Hepatocyte (in vitro differentiated cells): Measurements from ENCODE around the gene MLPH. TPM values are rescaled to one million over a fixed set of nuclear protein-coding genes. Genes with fewer than 3 reads are reported as not detected.

Experiments
- DNase-seq: peaks from one replicate; pipeline ENCODE4 v3.0.0-alpha.2; 2016; ENCODE audit warnings: low spot score
- H2AFZ ChIP-seq: fragments of 200-600 bp; sonication (generic); 2 replicates; pipeline ENCODE4 v1.6.0; 2016; ENCODE audit warnings: antibody characterized with exemption, mild to moderate bottlenecking
- H3K27ac ChIP-seq: fragments of 200-600 bp; sonication (generic); 2 replicates; pipeline ENCODE4 v1.5.1; 2016; ENCODE audit warnings: mild to moderate bottlenecking
- H3K27me3 ChIP-seq: fragments of 200-600 bp; sonication (generic); 2 replicates; pipeline ENCODE4 v1.6.1; 2016
- H3K36me3 ChIP-seq: fragments of 200-600 bp; sonication (generic); replicated peaks from 2 replicates; pipeline ENCODE4 v1.5.1; 2016; ENCODE audit warnings: low read depth; ENCODE audit not compliant: insufficient read depth
- H3K4me1 ChIP-seq: fragments of 200-600 bp; sonication (generic); 2 replicates; pipeline ENCODE4 v1.5.1; 2016; ENCODE audit warnings: mild to moderate bottlenecking, moderate library complexity; ENCODE audit not compliant: insufficient read depth
- H3K4me2 ChIP-seq: fragments of 200-600 bp; sonication (generic); 2 replicates; pipeline ENCODE4 v1.6.0; 2016
- H3K4me3 ChIP-seq: fragments of 200-600 bp; sonication (generic); 2 replicates; pipeline ENCODE4 v1.5.1; 2016; ENCODE audit warnings: mild to moderate bottlenecking
- H3K79me2 ChIP-seq: fragments of 200-600 bp; sonication (generic); 2 replicates; pipeline ENCODE4 v1.6.0; 2017; ENCODE audit warnings: mild to moderate bottlenecking
- H3K9me2 ChIP-seq: fragments of 200-600 bp; sonication (generic); replicated peaks from 2 replicates; pipeline ENCODE4 v1.6.0; 2017; ENCODE audit warnings: mild to moderate bottlenecking; ENCODE audit not compliant: insufficient read depth
- H3K9me3 ChIP-seq: fragments of 200-600 bp; sonication (generic); 2 replicates; pipeline ENCODE4 v1.5.1; 2016; ENCODE audit warnings: low read depth, mild to moderate bottlenecking
- H4K20me1 ChIP-seq: fragments of 200-600 bp; sonication (generic); 2 replicates; pipeline ENCODE4 v1.6.0; 2016; ENCODE audit warnings: mild to moderate bottlenecking; ENCODE audit not compliant: insufficient read depth, poor library complexity, severe bottlenecking
- EZH2 ChIP-seq: fragments of 200-600 bp; sonication (generic); IDR thresholded peaks from 2 replicates; pipeline ENCODE4 v1.6.1; 2016; ENCODE audit warnings: antibody characterized with exemption, mild to moderate bottlenecking, borderline replicate concordance
- EZH2phosphoT487 ChIP-seq: fragments of 200-600 bp; sonication (generic); IDR thresholded peaks from one replicate; pipeline ENCODE4 v1.6.1; 2018; ENCODE audit warnings: antibody characterized with exemption, mild to moderate bottlenecking, low read depth, moderate library complexity; ENCODE audit not compliant: unreplicated experiment, severe bottlenecking
- WGBS: methylation state at CpG from one replicate; pipeline ENCODE4 v1.1.6; 2016; ENCODE audit warnings: low lambda C conversion rate; ENCODE audit errors: missing lambda C conversion rate; 5-methylcytosine and 5-hydroxymethylcytosine counted together
- polyA plus RNA-seq: library from polyadenylated mRNA; unstranded; fragments of >200 nt; fragmentation: Nextera tagmentation; extraction: Ambion mirVana; gene quantifications from 2 replicates; pipeline ENCODE4 v1.2.1, GENCODE V29; 2016
- total RNA-seq: library from RNA; depleted of rRNA; stranded (reverse); fragments of >200 nt; gene quantifications from 2 replicates; pipeline ENCODE4 v1.2.3, GENCODE V29; 2014
- TF ChIP-seq, protein P1 (sequence below): fragments of 200-600 bp; sonication (generic); IDR thresholded peaks from 2 replicates; pipeline ENCODE4 v1.5.1; 2016; ENCODE audit warnings: antibody characterized with exemption, mild to moderate bottlenecking; ENCODE audit not compliant: poor library complexity

MLPH gene
- total and polyA plus RNA-seq, 2 experiments from 2014 or later, result 6.7 to 12.3 TPM

DNA sequence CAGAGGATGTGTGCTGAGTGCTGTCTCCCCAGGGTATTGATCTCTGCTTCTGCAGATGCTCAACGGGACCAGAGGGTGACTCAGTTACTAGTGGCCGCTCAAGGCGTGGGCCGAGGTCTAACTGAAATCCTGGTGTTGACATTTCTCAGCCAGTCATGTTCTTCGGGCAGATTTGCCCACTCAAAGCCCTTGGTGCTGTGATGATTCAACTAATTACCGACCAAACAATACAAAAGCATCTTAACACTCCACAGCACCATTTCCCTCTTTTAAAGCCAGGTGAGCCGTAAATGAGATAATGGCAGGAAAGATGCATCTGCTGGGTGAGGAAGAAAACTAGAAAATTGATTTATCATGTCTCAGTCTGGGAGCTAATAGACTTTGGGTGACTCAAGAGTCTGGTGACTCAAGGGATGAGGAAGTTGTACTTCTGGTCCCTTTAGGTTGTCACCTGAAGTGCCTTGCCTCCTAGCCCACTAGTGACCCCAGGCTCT is 46.7 kb downstream of the MLPH start:
- H3K9me2 ChIP-seq, result no peaks in the 10 kb centered on the region
- no peaks in the 10 kb centered on the region for H3K9me3 ChIP-seq
- no peak for DNase-seq
- H2AFZ ChIP-seq, result no peak overlapping the region
- no peaks in the 10 kb centered on the region for H4K20me1 ChIP-seq
- H3K27me3 ChIP-seq, result no peaks in the 10 kb centered on the region
- H3K27ac ChIP-seq, result no peak overlapping the region
- no peaks in the 10 kb centered on the region for H3K36me3 ChIP-seq
- H3K4me3 ChIP-seq, result no peak overlapping the region
- no peak overlapping the region for H3K4me2 ChIP-seq
- TF ChIP-seq EZH2 (no peak), EZH2phosphoT487 (no peak)
- TF ChIP-seq, protein P1, sequence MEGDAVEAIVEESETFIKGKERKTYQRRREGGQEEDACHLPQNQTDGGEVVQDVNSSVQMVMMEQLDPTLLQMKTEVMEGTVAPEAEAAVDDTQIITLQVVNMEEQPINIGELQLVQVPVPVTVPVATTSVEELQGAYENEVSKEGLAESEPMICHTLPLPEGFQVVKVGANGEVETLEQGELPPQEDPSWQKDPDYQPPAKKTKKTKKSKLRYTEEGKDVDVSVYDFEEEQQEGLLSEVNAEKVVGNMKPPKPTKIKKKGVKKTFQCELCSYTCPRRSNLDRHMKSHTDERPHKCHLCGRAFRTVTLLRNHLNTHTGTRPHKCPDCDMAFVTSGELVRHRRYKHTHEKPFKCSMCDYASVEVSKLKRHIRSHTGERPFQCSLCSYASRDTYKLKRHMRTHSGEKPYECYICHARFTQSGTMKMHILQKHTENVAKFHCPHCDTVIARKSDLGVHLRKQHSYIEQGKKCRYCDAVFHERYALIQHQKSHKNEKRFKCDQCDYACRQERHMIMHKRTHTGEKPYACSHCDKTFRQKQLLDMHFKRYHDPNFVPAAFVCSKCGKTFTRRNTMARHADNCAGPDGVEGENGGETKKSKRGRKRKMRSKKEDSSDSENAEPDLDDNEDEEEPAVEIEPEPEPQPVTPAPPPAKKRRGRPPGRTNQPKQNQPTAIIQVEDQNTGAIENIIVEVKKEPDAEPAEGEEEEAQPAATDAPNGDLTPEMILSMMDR, result no peak
- 68% methylated on average over 7 of the region's 7 CpGs for WGBS
- no peaks in the 10 kb centered on the region for H3K79me2 ChIP-seq
- no peaks in the 10 kb centered on the region for H3K4me1 ChIP-seq

DNA sequence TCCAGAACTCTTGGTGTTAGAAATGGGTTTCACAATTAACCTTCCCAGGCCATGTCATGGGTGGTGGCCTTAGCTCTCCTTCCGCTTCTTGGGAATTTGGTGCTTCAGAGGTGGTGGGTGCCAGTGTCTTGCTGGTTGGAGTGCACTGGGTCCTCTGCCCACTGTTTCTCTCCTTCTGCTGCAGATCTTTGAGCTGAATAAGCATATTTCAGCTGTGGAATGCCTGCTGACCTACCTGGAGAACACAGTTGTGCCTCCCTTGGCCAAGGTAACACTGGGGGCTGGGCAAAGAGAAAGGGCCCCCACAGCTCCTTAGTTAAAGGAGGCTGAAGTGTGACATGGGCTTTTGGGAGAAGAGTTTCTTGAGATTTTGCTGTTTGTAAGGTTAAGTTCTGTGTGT is 47.3 kb downstream of the MLPH start:
- no peak for DNase-seq
- Histone ChIP-seq H3K27me3 (no peaks in the 10 kb centered on the region), H3K4me2 (no peak overlapping the region), H3K79me2 (no peaks in the 10 kb centered on the region), H3K9me3 (no peaks in the 10 kb centered on the region), H3K27ac (no peak overlapping the region), H2AFZ (no peak overlapping the region), H4K20me1 (no peaks in the 10 kb centered on the region), H3K9me2 (no peaks in the 10 kb centered on the region), H3K36me3 (no peaks in the 10 kb centered on the region), H3K4me3 (no peak overlapping the region), H3K4me1 (no peaks in the 10 kb centered on the region)
- TF ChIP-seq EZH2 (no peak), EZH2phosphoT487 (no peak)
- TF ChIP-seq, protein P1, result no peak
- 100% methylated on average over 1 of the region's 1 CpG for WGBS

DNA sequence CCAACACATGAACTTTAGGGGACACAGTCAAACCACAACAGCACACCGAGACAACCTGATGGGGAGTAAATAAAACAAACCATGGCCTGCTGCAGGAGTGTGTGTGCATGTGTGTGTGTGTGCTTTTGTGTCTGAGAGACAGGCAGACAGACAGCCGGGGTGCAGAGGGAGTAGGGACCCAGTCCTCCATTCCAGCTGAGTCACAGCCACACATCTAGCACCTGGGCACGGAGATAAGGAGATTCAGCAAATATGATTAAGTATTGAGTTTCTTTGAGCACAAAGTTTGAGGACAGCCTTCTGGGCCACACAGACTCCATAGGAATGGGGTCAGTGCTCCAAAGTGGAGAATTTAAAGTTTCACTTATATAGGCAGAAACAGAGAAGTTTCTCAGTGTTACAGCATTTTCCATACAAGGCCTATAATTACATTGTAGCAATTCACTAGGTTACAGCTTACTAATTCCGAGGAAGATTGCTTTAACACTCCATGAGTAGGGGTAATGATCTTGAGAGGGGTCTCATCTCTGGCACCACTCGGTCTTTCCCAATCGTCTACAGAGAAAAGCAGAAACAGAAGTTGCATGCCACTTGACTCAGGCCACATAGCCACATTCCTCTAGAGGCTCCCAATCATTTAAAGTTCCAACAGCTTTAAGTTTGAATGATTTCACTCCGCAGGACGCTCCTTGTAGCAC is 48.5 kb downstream of the MLPH start:
- TF ChIP-seq, protein P1, result no peak
- TF ChIP-seq EZH2phosphoT487, result no peak
- no peak for TF ChIP-seq EZH2
- no peaks in the 10 kb centered on the region for H4K20me1 ChIP-seq
- H3K9me3 ChIP-seq, result no peaks in the 10 kb centered on the region
- 76% methylated on average over 8 of the region's 8 CpGs for WGBS
- H3K36me3 ChIP-seq, result no peaks in the 10 kb centered on the region
- no peak overlapping the region for H3K27ac ChIP-seq
- H3K79me2 ChIP-seq, result no peaks in the 10 kb centered on the region
- H3K9me2 ChIP-seq, result no peaks in the 10 kb centered on the region
- H3K4me2 ChIP-seq, result no peak overlapping the region
- no peak overlapping the region for H2AFZ ChIP-seq
- H3K27me3 ChIP-seq, result no peaks in the 10 kb centered on the region
- H3K4me1 ChIP-seq, result no peaks in the 10 kb centered on the region
- H3K4me3 ChIP-seq, result no peak overlapping the region
- no peak for DNase-seq
